ENCODE data around the gene ITGA11. TPM values are rescaled to one million over a fixed set of nuclear protein-coding genes. Genes with fewer than 3 reads are reported as not detected.

Gene ITGA11
- total RNA-seq, 1 experiment from 2014 or later: 2.1 TPM

DNA sequence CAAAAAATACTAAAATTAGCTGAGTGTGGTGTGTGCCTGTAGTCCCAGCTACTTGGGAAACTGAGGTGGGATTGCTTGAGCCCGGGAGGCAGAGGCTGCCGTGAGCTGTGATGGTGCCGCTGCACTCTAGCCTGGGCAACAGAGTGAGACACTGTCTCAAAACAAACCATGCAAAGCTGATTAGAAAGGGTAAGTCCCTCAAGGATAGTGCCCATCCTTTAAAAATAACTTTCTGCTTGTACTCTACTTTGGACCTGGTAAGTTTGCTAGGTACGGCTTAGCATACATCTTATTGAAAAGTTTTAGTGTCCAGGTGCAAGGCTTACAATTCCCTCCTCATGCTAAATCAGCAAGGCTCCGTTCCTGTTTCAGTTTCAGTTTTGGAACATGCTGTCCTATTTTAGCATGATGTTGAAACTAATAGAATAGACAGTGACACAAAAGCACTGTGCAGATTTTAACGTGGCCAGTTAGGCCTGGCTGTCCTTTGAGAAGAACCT, 133.0 kb downstream of the ITGA11 start:
- no peak for DNase-seq (ENCODE audit: low read depth)

DNA sequence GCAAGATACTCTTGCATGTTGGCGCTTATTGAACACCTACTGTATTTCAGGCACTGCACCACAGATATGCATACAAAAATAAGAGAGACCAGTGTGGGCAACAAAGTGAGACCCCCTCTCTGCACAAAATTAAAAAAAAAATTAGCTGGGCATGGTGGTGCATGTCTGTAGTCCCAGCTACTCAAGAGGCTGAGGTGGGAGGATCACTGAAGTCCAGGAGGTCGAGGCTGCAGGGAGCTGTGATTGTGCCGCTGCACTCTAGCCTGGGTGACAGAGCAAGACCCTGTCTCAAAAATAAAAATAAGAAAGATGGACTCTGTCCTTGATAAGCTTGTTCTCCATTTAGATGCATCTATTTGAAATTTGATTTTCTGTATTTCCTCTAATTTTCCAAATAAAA, 133.6 kb downstream of the ITGA11 start:
- no peak for DNase-seq (ENCODE audit: low read depth)

- no peak for DNase-seq (ENCODE audit: low read depth)
These were observed 136.8 kb downstream of the ITGA11 start for GRCh38 chr15:68295014-68295805.

- no peak for DNase-seq (ENCODE audit: low read depth)
These were observed 139.0 kb downstream of the ITGA11 start for GRCh38 chr15:68292967-68293366.

GRCh38 chr15:68292157-68292781, 139.7 kb downstream of the ITGA11 start:
- DNase-seq (ENCODE audit: low read depth): no peak

DNA sequence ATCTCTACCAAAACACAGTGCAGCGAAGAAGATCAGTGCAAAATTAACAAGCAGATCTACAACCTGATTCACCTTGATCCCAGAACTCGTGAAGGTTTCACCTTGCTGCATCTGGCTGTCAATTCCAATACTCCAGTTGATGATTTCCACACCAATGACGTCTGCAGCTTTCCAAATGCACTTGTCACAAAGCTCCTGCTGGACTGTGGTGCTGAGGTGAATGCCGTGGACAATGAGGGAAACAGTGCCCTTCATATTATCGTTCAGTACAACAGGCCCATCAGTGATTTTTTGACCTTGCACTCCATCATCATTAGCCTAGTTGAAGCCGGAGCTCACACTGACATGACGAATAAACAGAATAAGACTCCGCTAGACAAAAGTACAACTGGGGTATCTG, 141.2 kb downstream of the ITGA11 start:
- no peak for DNase-seq (ENCODE audit: low read depth)

DNA sequence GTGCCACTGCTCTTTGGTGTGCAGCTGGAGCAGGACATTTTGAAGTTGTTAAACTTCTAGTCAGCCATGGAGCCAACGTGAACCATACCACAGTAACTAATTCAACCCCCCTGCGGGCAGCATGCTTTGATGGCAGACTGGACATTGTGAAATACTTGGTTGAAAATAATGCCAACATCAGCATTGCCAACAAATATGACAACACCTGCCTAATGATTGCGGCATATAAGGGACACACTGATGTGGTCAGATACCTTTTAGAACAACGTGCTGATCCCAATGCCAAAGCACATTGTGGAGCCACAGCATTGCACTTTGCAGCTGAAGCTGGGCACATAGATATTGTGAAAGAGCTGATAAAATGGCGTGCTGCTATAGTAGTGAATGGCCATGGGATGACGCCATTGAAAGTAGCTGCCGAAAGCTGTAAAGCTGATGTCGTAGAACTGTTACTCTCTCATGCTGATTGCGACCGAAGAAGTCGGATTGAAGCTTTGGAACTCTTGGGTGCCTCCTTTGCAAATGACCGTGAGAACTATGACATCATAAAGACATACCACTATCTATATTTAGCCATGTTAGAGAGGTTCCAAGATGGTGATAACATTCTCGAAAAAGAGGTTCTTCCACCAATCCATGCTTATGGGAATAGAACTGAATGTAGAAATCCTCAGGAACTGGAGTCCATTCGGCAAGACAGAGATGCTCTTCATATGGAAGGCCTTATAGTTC, 142.2 kb downstream of the ITGA11 start:
- DNase-seq (ENCODE audit: low read depth): no peak

GRCh38 chr15:68289057-68289456, 142.9 kb downstream of the ITGA11 start:
- DNase-seq (ENCODE audit: low read depth): no peak

DNA sequence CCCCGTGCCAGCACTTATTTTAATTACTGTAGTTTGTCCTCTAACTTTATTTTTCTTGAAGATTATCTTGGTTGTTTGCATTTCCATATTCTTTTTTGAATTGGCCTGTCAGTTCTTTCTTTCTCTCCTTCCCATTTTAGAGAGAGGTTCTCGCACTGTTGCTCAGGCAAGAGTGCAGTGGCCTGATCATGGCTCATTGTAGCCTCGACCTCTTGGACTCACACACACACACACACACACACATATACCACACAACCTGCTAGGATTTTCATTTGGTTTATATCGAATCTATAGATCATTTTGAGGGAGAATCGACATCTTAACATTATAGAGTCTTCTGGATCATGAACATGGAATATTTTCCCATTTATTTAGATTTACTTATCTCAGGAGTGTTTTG, 145.7 kb downstream of the ITGA11 start:
- no peak for DNase-seq (ENCODE audit: low read depth)

DNA sequence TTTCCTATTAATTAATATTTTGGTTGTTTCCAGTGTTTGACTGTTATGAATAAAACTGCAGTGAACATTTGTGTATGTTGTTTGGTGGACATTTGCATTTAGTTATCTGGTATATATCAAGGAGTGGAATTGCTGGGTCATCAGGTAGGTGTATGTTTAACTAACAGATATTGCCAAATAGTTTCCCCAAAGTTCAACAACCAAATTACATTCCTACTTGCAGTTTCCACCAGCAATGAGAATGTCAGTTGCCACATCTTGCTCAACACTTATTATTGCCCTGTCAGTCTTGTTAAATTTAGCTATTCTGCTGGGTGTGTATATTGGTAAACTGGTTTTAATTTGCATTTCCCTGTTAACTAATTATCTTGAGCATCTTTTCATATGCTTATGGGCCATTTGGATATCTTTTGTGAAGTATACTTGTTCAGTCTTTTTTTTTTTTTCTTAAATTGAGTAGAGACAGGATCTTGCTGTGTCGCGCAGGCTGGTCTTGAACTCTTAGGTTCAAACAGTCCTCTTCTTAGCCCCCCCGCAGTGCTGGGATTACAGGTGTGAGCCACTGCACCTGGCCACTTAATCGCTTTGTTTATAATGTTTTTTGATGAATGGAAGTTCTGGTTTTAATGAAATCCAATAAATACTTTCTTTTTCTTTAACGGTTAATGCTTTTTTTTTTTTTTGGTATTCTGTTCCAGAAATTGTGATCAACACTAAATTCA, 146.5 kb downstream of the ITGA11 start:
- DNase-seq (ENCODE audit: low read depth): no peak

DNA sequence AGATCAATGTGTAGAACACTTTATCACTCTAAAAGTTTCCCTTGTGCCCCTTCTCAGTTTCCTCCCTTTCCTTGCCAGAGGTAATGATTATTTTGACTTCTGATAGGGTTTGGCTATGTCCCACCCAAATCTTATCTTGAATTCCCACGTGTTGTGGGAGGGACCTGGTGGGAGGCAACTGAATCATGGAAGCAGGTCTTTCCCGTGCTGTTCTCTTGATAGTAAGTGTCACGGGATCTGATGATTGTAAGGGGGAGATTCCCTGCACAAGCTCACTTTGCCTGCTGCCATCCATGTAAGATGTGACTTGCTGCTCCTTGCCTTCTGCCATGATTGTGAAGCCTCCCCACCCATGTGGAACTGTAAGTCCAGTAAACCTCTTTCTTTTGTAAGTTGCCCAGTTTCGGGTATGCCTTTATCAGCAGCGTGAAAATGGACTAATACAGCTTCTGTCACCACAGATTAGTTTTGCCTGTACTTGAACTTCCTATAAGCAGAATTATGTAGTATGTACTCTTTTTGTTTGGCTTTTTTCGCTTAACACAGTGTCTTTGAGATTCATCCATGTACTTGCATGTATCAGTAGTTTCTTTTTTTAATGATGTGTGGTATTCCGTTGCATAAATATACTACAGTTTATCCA, 147.2 kb downstream of the ITGA11 start:
- DNase-seq (ENCODE audit: low read depth): no peak

DNA sequence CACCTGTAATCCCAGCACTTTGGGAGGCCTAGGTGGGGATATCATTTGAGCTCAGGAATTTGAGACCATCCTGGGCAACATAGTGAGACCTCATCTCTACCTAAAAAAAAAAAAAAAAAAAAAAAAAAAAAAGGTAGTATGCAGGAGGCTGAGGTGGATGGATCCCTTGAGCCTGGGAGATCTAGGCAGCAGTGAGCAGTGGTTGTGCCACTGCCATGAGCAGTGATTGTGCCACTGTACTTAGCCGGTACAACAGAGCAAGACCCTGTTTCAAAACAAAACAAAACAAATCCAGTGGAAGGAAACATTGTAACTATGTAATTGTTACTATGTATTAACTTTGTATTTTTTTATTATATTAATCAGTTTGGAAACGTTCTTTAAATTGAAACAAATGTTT, 148.6 kb downstream of the ITGA11 start:
- DNase-seq (ENCODE audit: low read depth): no peak

DNA sequence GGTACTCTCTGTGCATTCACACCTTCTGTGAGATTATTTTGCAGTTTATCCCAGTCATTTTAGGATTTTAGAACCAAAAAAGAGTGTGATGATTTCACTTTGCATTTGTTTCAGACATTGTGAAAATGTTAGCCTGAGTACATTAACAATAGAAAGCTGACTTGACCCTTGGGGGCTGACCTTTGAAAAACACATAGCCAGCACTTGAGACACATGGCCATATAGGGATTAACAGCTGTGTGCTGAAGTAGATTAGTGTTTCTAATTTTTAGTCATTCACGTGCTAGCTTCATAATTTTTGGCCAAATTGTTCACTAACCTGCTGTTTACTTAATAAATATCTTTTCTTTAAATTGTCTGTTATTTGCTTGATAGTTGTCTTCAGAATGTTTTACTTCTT, 151.0 kb downstream of the ITGA11 start:
- no peak for DNase-seq (ENCODE audit: low read depth)

DNA sequence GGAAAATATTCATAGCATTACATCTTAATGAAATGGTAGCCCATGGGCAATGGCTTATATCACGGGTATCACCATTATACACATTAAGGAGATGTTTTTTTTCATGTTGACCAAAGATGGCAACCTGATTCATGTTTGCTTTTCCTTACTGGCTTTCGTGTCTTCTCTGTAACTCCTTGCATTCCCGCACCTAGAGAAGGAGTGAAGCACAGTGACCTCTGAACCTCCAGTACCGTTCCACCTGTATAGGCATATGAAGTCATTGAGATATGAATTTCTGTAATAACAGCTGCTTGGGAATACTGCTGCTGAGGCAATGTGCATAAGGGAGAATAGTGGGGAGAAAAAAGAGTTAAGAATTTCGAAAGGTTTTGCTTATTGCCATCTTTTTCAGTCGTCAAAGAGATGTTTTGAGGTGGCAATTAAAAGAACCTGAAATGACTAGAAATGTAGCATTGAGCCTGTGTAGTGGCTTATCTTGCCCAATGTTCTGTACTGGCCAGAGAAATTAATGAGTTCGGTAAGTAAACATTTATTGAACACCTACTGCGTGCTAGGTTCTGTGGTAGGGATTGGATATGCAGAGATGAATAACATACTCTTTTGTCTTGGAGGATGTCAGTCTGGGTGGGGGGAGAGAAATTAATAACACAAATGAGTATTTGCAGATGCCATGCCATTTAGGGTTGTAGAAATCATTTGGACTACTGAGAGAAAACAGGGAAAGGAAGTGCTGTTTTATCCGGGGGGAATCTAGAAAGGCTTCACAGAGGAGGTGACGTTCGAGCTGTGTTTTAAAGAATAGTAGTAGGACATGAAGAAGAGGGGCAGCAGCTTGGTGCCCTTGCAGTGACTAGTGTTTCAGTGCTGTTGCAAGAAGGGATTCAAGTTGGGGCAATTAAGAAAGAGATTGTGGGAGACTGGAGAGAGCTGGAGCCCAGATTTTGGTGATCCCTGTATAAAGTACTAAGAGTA, 151.9 kb downstream of the ITGA11 start:
- no peak for DNase-seq (ENCODE audit: low read depth)

- peak; percentile 33 for DNase-seq (ENCODE audit: low read depth)
These were observed 153.2 kb downstream of the ITGA11 start for GRCh38 chr15:68278595-68279405.

DNA sequence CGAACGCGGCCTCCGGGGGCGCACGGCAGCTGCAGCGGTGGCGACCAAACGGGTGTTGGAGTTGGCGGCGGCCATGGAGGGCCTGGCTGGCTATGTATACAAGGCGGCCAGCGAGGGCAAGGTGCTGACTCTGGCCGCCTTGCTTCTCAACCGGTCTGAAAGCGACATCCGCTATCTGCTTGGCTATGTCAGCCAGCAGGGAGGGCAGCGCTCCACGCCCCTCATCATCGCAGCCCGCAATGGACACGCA, 153.7 kb downstream of the ITGA11 start:
- no peak for DNase-seq (ENCODE audit: low read depth)

GRCh38 chr15:68277603-68278344, 154.2 kb downstream of the ITGA11 start, which contains the start of gene FEM1B:
Gene FEM1B, plus strand, starts transcription at chr15:68277745. Its CDS starts 673 bp downstream, at chr15:68278418.
- peak; percentile 88 for DNase-seq (ENCODE audit: low read depth)

DNA sequence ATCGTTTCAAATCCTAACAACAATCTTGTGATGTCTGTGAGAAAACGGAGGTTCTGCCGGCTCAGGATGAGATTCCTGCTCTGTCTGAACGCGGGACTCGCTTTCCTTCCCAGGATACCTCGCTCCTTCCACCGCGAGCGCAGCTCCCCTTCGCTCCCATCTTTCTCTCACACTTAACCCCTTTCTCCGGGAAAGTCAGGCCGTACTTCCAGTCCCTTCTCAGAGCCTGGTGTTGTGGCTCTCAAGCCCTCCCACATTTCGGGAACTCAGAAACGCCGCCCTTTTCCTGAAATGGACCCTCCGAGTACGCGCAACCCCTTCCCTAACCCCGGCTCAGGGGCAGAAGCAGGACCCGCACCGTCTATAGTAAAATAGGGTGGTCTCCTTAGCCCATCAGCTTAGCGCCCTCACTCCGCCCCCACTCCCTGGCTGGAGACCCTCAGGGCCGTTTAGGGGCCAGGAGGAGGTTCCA, 154.8 kb downstream of the ITGA11 start:
- no peak for DNase-seq (ENCODE audit: low read depth)

Measured in HT1080 (cell line).